GM23338 (cell line): ENCODE measurements around the gene PNPLA5. TPM values are rescaled to one million over a fixed set of nuclear protein-coding genes. Genes with fewer than 3 reads are reported as not detected.

Source experiments
- ATAC-seq: fragments of 200-7000 bp; cut with Tn5 transposase; 3 replicates; pipeline ENCODE4 v1.9.1; 2020
- DNase-seq: peaks from one replicate; pipeline ENCODE4 v3.0.0-alpha.2; 2015; ENCODE audit warnings: low spot score
- H2AFZ ChIP-seq: fragments of 200-600 bp; sonication (generic); 2 replicates; pipeline ENCODE4 v1.8.0; 2016; ENCODE audit warnings: antibody characterized with exemption, mild to moderate bottlenecking, moderate library complexity
- H3F3A ChIP-seq: fragments of 200-600 bp; sonication (generic); replicated peaks from 2 replicates; pipeline ENCODE4 v1.8.0; 2017; ENCODE audit warnings: antibody characterized with exemption, mixed run types, low read depth
- H3K27ac ChIP-seq: fragments of 200-600 bp; sonication (generic); 2 replicates; pipeline ENCODE4 v1.6.1; 2016; ENCODE audit warnings: low read depth
- H3K27me3 ChIP-seq: fragments of 200-600 bp; sonication (generic); 2 replicates; pipeline ENCODE4 v1.8.0; 2016; ENCODE audit warnings: mild to moderate bottlenecking, mixed run types, moderate library complexity; ENCODE audit not compliant: insufficient read depth
- H3K36me3 ChIP-seq: fragments of 200-600 bp; sonication (generic); 2 replicates; pipeline ENCODE4 v1.8.0; 2016; ENCODE audit warnings: mild to moderate bottlenecking; ENCODE audit not compliant: insufficient read depth
- H3K4me1 ChIP-seq: fragments of 200-600 bp; sonication (generic); 2 replicates; pipeline ENCODE4 v1.8.0; 2016; ENCODE audit warnings: mild to moderate bottlenecking, moderate library complexity; ENCODE audit not compliant: insufficient read depth
- H3K4me2 ChIP-seq: fragments of 200-600 bp; sonication (generic); 2 replicates; pipeline ENCODE4 v1.7.1; 2017; ENCODE audit warnings: mixed run types
- H3K4me3 ChIP-seq: fragments of 200-600 bp; sonication (generic); 2 replicates; pipeline ENCODE4 v1.6.1; 2016; ENCODE audit warnings: mixed run types
- H3K79me2 ChIP-seq: fragments of 200-600 bp; sonication (generic); replicated peaks from 2 replicates; pipeline ENCODE4 v1.8.0; 2017; ENCODE audit warnings: mild to moderate bottlenecking; ENCODE audit not compliant: insufficient read depth
- H3K9me2 ChIP-seq: fragments of 200-600 bp; sonication (generic); 2 replicates; pipeline ENCODE4 v1.8.0; 2017; ENCODE audit not compliant: insufficient read depth
- H4K20me1 ChIP-seq: fragments of 200-600 bp; sonication (generic); replicated peaks from 2 replicates; pipeline ENCODE4 v1.8.0; 2017; ENCODE audit warnings: mild to moderate bottlenecking; ENCODE audit not compliant: insufficient read depth
- H3K27ac Mint-ChIP-seq: 2 replicates; pipeline ENCODE4 v1.8.0; 2020; ENCODE audit warnings: inconsistent platforms, mild to moderate bottlenecking, moderate library complexity, mixed read lengths
- H3K27me3 Mint-ChIP-seq: 3 replicates; pipeline ENCODE4 v1.8.0; 2022; ENCODE audit warnings: low read depth, mild to moderate bottlenecking, moderate library complexity, mixed read lengths, inconsistent platforms; ENCODE audit not compliant: insufficient read depth, poor library complexity
- H3K36me3 Mint-ChIP-seq: 3 replicates; pipeline ENCODE4 v1.8.0; 2021; ENCODE audit warnings: low read depth, mild to moderate bottlenecking, inconsistent platforms, moderate library complexity, mixed read lengths
- H3K4me1 Mint-ChIP-seq: 3 replicates; pipeline ENCODE4 v1.8.0; 2020; ENCODE audit warnings: mild to moderate bottlenecking, inconsistent platforms, mixed read lengths
- H3K4me3 Mint-ChIP-seq: 3 replicates; pipeline ENCODE4 v1.8.0; 2021; ENCODE audit warnings: moderate library complexity, mild to moderate bottlenecking, inconsistent platforms, mixed read lengths
- H3K9me3 Mint-ChIP-seq: 3 replicates; pipeline ENCODE4 v1.8.0; 2020; ENCODE audit warnings: moderate library complexity, mild to moderate bottlenecking, inconsistent platforms, mixed read lengths
- EZH2 ChIP-seq: fragments of 200-600 bp; sonication (generic); IDR thresholded peaks from one replicate; pipeline ENCODE4 v1.8.0; 2017; ENCODE audit warnings: antibody characterized with exemption, mild to moderate bottlenecking, low read depth; ENCODE audit not compliant: unreplicated experiment
- EZH2phosphoT487 ChIP-seq: fragments of 200-600 bp; sonication (generic); IDR thresholded peaks from one replicate; pipeline ENCODE4 v1.8.1; 2018; ENCODE audit warnings: antibody characterized with exemption; ENCODE audit not compliant: unreplicated experiment
- NANOG ChIP-seq: IDR thresholded peaks from 2 replicates; pipeline ENCODE4 v1.6.1; 2016; ENCODE audit warnings: antibody characterized with exemption, borderline replicate concordance
- STAT1 ChIP-seq: IDR thresholded peaks from one replicate; pipeline ENCODE4 v1.6.1; 2016; ENCODE audit warnings: antibody characterized with exemption; ENCODE audit not compliant: unreplicated experiment
- ZNF462 ChIP-seq: fragments of 250-450 bp; sonication (Bioruptor Pico); IDR thresholded peaks from 2 replicates; pipeline ENCODE4 v1.5.0; 2020; ENCODE audit warnings: mild to moderate bottlenecking, moderate library complexity
- polyA plus RNA-seq: library from polyadenylated mRNA; unstranded; fragments of >200 nt; fragmentation: Nextera tagmentation; extraction: Ambion mirVana; gene quantifications from 2 replicates; pipeline ENCODE4 v1.2.1, GENCODE V29; 2016
- total RNA-seq: library from RNA; depleted of rRNA; stranded (reverse); fragments of >200 nt; shearing (Covaris generic); gene quantifications from 2 replicates; pipeline ENCODE4 v1.2.3, GENCODE V29; 2014
- TF ChIP-seq, protein P1 (sequence below), 2 experiments: fragments of 200-600 bp in 1 of 2; sonication (generic) in 1 of 2; conservative IDR thresholded peaks; 2 replicates each; pipeline versions ENCODE4 v1.5.1 to v1.6.1; 2016 to 2017; ENCODE audit warnings: antibody characterized with exemption in 2 of 2, low read depth in 2 of 2, mild to moderate bottlenecking in 2 of 2, moderate library complexity in 1 of 2
- TF ChIP-seq, protein P2 (sequence below): IDR thresholded peaks from 2 replicates; pipeline ENCODE4 v1.6.1; 2016; ENCODE audit warnings: antibody characterized with exemption

The PNPLA5 gene
- total and polyA plus RNA-seq, 2 experiments from 2014 or later: 2.3 to 6.8 TPM

GRCh38 chr22:43883012-43883661 is 8.7 kb downstream of the PNPLA5 start (continued):
- TF ChIP-seq, protein P1, sequence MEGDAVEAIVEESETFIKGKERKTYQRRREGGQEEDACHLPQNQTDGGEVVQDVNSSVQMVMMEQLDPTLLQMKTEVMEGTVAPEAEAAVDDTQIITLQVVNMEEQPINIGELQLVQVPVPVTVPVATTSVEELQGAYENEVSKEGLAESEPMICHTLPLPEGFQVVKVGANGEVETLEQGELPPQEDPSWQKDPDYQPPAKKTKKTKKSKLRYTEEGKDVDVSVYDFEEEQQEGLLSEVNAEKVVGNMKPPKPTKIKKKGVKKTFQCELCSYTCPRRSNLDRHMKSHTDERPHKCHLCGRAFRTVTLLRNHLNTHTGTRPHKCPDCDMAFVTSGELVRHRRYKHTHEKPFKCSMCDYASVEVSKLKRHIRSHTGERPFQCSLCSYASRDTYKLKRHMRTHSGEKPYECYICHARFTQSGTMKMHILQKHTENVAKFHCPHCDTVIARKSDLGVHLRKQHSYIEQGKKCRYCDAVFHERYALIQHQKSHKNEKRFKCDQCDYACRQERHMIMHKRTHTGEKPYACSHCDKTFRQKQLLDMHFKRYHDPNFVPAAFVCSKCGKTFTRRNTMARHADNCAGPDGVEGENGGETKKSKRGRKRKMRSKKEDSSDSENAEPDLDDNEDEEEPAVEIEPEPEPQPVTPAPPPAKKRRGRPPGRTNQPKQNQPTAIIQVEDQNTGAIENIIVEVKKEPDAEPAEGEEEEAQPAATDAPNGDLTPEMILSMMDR (conservative IDR thresholded peaks at IDR 0.05; ENCODE audit: low read depth in 2 of 2): peak; percentile 88 to 91

GRCh38 chr22:43882122-43882767 is 9.6 kb downstream of the PNPLA5 start:
- no peaks in the 10 kb centered on the region for H3K9me3 Mint-ChIP-seq
- TF ChIP-seq NANOG: no peak
- no peak for TF ChIP-seq EZH2phosphoT487
- no peak for TF ChIP-seq ZNF462 (CRISPR knock-in tag)
- no peak for TF ChIP-seq STAT1
- TF ChIP-seq, protein P2, sequence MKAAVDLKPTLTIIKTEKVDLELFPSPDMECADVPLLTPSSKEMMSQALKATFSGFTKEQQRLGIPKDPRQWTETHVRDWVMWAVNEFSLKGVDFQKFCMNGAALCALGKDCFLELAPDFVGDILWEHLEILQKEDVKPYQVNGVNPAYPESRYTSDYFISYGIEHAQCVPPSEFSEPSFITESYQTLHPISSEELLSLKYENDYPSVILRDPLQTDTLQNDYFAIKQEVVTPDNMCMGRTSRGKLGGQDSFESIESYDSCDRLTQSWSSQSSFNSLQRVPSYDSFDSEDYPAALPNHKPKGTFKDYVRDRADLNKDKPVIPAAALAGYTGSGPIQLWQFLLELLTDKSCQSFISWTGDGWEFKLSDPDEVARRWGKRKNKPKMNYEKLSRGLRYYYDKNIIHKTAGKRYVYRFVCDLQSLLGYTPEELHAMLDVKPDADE: no peak
- TF ChIP-seq, protein P1 (conservative IDR thresholded peaks at IDR 0.05; ENCODE audit: low read depth in 2 of 2): no peak
- TF ChIP-seq EZH2: no peak

More at GRCh38 chr22:43882122-43882767, 9.6 kb downstream of the PNPLA5 start:
- Histone ChIP-seq H2AFZ (no peak overlapping the region), H3K36me3 (no peaks in the 10 kb centered on the region; the same call in 1 of the 2 replicates), H3K9me2 (no peaks in the 10 kb centered on the region), H3K27me3 (no peaks in the 10 kb centered on the region), H3F3A (no peaks in the 10 kb centered on the region), H3K4me1 (no peaks in the 10 kb centered on the region), H4K20me1 (no peaks in the 10 kb centered on the region; the same call in 1 of the 2 replicates), H3K4me2 (no peak overlapping the region), H3K79me2 (no peaks in the 10 kb centered on the region), H3K27ac (no peak overlapping the region), H3K4me3 (no peak overlapping the region)
- Mint-ChIP-seq H3K27me3 (peaks cover 6% of the 10 kb centered on the region), H3K4me1 (no peaks in the 10 kb centered on the region), H3K4me3 (no peak overlapping the region), H3K27ac (no peak overlapping the region), H3K36me3 (peaks cover 14% of the 10 kb centered on the region)
- DNase-seq: no peak
- ATAC-seq: no peak
